ENCODE results near the gene ZNF606.
A peak's percentile ranks its signal among the peaks of the same experiment; 100 is the strongest.

Gene ZNF606

DNA sequence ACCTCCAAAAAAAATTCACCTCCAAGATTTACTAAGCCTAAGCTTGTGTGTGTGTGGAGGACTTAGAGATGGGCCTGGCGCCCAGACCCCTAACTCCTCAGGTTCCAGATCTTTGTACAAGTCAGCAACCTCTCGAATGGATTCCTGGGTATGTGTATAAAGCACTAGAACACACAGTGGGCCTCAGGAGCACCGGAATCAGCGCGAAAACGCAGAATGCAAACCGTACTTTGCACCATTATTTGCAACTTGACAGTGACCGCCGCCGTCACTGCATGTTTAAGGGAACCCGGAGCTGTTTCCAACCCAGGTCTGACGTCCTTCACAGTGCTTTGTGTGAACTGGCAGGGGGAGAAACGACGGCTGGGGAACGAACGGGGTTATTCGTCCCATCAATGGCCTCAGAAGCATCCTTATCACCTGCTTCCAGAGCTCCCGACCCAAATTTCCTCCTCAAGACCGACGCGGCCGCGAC is 688 bp downstream of the ZNF606 start:
- TF ChIP-seq CTCF (IDR thresholded peaks at IDR 0.05; ENCODE audit: insufficient read depth, low read depth, low read length, missing control alignments) = no peak
- H3K4me3 ChIP-seq (ENCODE audit: low read depth, low read length) = peak overlapping the region; percentile 84
- no peak for DNase-seq (ENCODE audit: low read depth)

GRCh38 chr19:58000677-58001076 is 1.9 kb downstream of the ZNF606 start:
- no peak overlapping the region for H3K4me3 ChIP-seq (ENCODE audit: low read depth, low read length)
- no peak for TF ChIP-seq CTCF (IDR thresholded peaks at IDR 0.05; ENCODE audit: insufficient read depth, low read depth, low read length, missing control alignments)

GRCh38 chr19:57992841-57993240 is 9.8 kb downstream of the ZNF606 start:
- TF ChIP-seq CTCF (IDR thresholded peaks at IDR 0.05; ENCODE audit: insufficient read depth, low read depth, low read length, missing control alignments) = no peak

More at GRCh38 chr19:58000677-58001076, 1.9 kb downstream of the ZNF606 start:
- no peak for DNase-seq (ENCODE audit: low read depth)

DNA sequence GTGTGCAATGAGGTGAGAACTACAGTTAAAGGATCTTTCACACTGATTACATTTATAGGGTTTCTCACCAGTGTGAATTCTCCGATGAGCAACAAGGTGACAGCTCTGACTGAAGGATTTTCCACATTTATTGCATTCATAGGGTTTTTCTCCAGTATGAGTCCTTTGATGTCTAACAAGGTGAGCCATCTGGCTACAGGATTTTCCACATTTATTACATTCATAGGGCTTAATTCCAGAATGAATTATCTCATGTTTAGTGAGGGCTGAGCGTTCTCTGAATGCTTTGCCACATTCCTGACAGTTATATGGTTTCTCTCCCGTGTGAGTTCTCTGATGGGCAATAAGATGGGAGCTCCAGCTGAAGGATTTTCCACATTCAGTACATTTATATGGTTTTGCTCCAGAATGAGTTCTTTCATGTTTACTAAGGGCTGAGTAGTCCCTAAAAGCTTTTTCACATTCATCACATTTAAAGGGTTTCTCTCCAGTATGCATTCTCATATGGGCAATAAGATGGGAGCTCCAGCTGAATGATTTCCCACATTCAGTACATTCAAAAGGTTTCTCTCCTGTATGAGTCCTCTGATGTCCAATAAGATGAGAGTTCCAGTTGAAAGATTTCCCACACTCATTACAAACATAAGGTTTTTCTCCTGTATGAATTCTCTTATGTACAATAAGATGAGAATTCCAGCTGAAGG is 23.9 kb downstream of the ZNF606 start:
- TF ChIP-seq CTCF (IDR thresholded peaks at IDR 0.05; ENCODE audit: insufficient read depth, low read depth, low read length, missing control alignments) = no peak
- H3K4me3 ChIP-seq (ENCODE audit: low read depth, low read length) = no peak overlapping the region
- no peak for DNase-seq (ENCODE audit: low read depth)

More at GRCh38 chr19:57992841-57993240, 9.8 kb downstream of the ZNF606 start:
- no peak for DNase-seq (ENCODE audit: low read depth)
- no peak overlapping the region for H3K4me3 ChIP-seq (ENCODE audit: low read depth, low read length)

- no peak within 1 kb of the TSS for H3K4me3 ChIP-seq (ENCODE audit: low read depth, low read length)
- no peak for TF ChIP-seq CTCF (IDR thresholded peaks at IDR 0.05; ENCODE audit: insufficient read depth, low read depth, low read length, missing control alignments)
- DNase-seq (ENCODE audit: low read depth) = no peak
These were observed 28.2 kb downstream of the ZNF606 start, which contains the start of gene C19orf18 for GRCh38 chr19:57974434-57974833. Gene C19orf18, minus strand, starts transcription at chr19:57974534. Its CDS starts 102 bp downstream, at chr19:57974432.

GRCh38 chr19:57964761-57965160 is 37.9 kb downstream of the ZNF606 start:
- DNase-seq (ENCODE audit: low read depth) = no peak
- no peak for TF ChIP-seq CTCF (IDR thresholded peaks at IDR 0.05; ENCODE audit: insufficient read depth, low read depth, low read length, missing control alignments)
- H3K4me3 ChIP-seq (ENCODE audit: low read depth, low read length) = no peak overlapping the region

GRCh38 chr19:57961785-57962184 is 40.8 kb downstream of the ZNF606 start:
- H3K4me3 ChIP-seq (ENCODE audit: low read depth, low read length) = no peak overlapping the region
- DNase-seq (ENCODE audit: low read depth) = no peak
- no peak for TF ChIP-seq CTCF (IDR thresholded peaks at IDR 0.05; ENCODE audit: insufficient read depth, low read depth, low read length, missing control alignments)
